Loucy (cell line): ENCODE results near the gene TDRD10.

Experiments used
- H2AFZ ChIP-seq: fragments of 200-600 bp; sonication (generic); 2 replicates; pipeline ENCODE4 v1.6.0; 2016; ENCODE audit warnings: antibody characterized with exemption, mild to moderate bottlenecking, low read length, moderate library complexity
- H3F3A ChIP-seq: fragments of 200-600 bp; 2 replicates; pipeline ENCODE4 v1.6.0; 2016; ENCODE audit warnings: antibody characterized with exemption, low read depth, mild to moderate bottlenecking
- H3K27me3 ChIP-seq: fragments of 200-600 bp; sonication (generic); 2 replicates; pipeline ENCODE4 v1.6.1; 2014; ENCODE audit warnings: low read length, mild to moderate bottlenecking; ENCODE audit not compliant: insufficient read depth, poor library complexity, severe bottlenecking
- H3K36me3 ChIP-seq: fragments of 200-600 bp; sonication (generic); 2 replicates; pipeline ENCODE4 v1.6.1; 2016; ENCODE audit warnings: low read length; ENCODE audit not compliant: insufficient read depth
- H3K4me1 ChIP-seq: fragments of 200-600 bp; sonication (generic); 2 replicates; pipeline ENCODE4 v1.5.1; 2014; ENCODE audit warnings: low read length, mild to moderate bottlenecking; ENCODE audit not compliant: insufficient read depth, poor library complexity, severe bottlenecking
- H3K4me2 ChIP-seq: fragments of 200-600 bp; sonication (generic); 2 replicates; pipeline ENCODE4 v1.6.0; 2014; ENCODE audit warnings: antibody characterized with exemption, low read length, low read depth, mild to moderate bottlenecking; ENCODE audit not compliant: poor library complexity, severe bottlenecking
- H3K4me3 ChIP-seq: fragments of 200-600 bp; sonication (generic); 2 replicates; pipeline ENCODE4 v1.5.1; 2014; ENCODE audit warnings: low read length, mild to moderate bottlenecking, mixed read lengths; ENCODE audit not compliant: poor library complexity, severe bottlenecking
- H3K79me2 ChIP-seq: fragments of 200-600 bp; sonication (generic); 2 replicates; pipeline ENCODE4 v1.6.1; 2014; ENCODE audit warnings: low read length; ENCODE audit not compliant: insufficient read depth
- H3K9ac ChIP-seq: fragments of 200-600 bp; sonication (generic); 2 replicates; pipeline ENCODE4 v1.6.0; 2014; ENCODE audit warnings: mild to moderate bottlenecking, low read depth, low read length, moderate library complexity; ENCODE audit not compliant: poor library complexity, severe bottlenecking
- H3K9me2 ChIP-seq: fragments of 200-600 bp; sonication (generic); replicated peaks from 2 replicates; pipeline ENCODE4 v1.6.1; 2016; ENCODE audit warnings: low read depth, low read length, mixed read lengths
- H3K9me3 ChIP-seq: fragments of 200-600 bp; sonication (generic); 2 replicates; pipeline ENCODE4 v1.6.1; 2014; ENCODE audit warnings: mild to moderate bottlenecking, antibody characterized with exemption, low read length, low read depth; ENCODE audit not compliant: insufficient read depth
- H4K20me1 ChIP-seq: fragments of 200-600 bp; sonication (generic); 2 replicates; pipeline ENCODE4 v1.6.0; 2014; ENCODE audit warnings: antibody characterized with exemption, low read length, mild to moderate bottlenecking; ENCODE audit not compliant: insufficient read depth, poor library complexity, severe bottlenecking
- EZH2phosphoT487 ChIP-seq: fragments of 200-600 bp; IDR thresholded peaks from 2 replicates; pipeline ENCODE4 v1.6.1; 2018; ENCODE audit warnings: antibody characterized with exemption, mild to moderate bottlenecking, moderate library complexity, borderline replicate concordance
- TF ChIP-seq, protein P1 (sequence below): fragments of 200-600 bp; sonication (generic); conservative IDR thresholded peaks from 2 replicates; pipeline ENCODE4 v1.5.1; 2014; ENCODE audit warnings: mild to moderate bottlenecking, antibody characterized with exemption, low read length

Gene TDRD10

DNA sequence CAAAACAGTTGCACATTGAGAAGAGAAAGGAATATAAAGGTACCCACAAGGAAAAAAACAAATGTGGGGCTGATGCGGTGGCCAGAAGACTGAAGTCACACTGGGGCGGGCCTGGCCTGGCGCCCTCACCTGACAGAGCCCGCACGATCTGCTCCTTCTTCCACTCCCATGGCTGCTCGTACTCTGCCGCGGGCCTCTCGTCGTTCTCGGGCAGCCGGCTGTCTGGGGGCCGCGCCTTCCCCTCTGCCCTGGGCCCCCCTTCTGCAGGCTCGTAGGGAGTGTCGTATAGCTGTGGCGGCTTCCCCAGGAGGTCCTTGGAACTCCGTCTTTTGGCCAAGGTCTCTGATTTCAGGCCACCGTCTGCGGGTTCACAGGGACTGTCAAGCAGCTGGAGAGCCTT lies 13.1 kb upstream of the TDRD10 start:
- Histone ChIP-seq H3K4me1 (peaks cover 66% of the 10 kb centered on the region), H3K27me3 (no peaks in the 10 kb centered on the region), H3K9ac (no peak overlapping the region), H3K36me3 (no peaks in the 10 kb centered on the region), H4K20me1 (no peaks in the 10 kb centered on the region), H3K9me3 (no peaks in the 10 kb centered on the region), H3K4me2 (no peak overlapping the region), H3K4me3 (no peak overlapping the region), H2AFZ (no peak overlapping the region), H3K79me2 (no peaks in the 10 kb centered on the region), H3F3A (peaks cover 8% of the 10 kb centered on the region; the same call in 1 of the 2 replicates), H3K9me2 (no peaks in the 10 kb centered on the region)
- no peak for TF ChIP-seq EZH2phosphoT487
- TF ChIP-seq, protein P1, sequence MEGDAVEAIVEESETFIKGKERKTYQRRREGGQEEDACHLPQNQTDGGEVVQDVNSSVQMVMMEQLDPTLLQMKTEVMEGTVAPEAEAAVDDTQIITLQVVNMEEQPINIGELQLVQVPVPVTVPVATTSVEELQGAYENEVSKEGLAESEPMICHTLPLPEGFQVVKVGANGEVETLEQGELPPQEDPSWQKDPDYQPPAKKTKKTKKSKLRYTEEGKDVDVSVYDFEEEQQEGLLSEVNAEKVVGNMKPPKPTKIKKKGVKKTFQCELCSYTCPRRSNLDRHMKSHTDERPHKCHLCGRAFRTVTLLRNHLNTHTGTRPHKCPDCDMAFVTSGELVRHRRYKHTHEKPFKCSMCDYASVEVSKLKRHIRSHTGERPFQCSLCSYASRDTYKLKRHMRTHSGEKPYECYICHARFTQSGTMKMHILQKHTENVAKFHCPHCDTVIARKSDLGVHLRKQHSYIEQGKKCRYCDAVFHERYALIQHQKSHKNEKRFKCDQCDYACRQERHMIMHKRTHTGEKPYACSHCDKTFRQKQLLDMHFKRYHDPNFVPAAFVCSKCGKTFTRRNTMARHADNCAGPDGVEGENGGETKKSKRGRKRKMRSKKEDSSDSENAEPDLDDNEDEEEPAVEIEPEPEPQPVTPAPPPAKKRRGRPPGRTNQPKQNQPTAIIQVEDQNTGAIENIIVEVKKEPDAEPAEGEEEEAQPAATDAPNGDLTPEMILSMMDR = no peak

GRCh38 chr1:154489695-154490274 lies 12.2 kb upstream of the TDRD10 start:
- Histone ChIP-seq H3K9me2 (no peaks in the 10 kb centered on the region), H4K20me1 (no peaks in the 10 kb centered on the region), H3K27me3 (no peaks in the 10 kb centered on the region), H3K9me3 (no peaks in the 10 kb centered on the region), H2AFZ (no peak overlapping the region), H3K4me3 (no peak overlapping the region), H3K4me2 (peak overlapping the region; percentile 7), H3K4me1 (peaks cover 68% of the 10 kb centered on the region), H3K79me2 (no peaks in the 10 kb centered on the region), H3K36me3 (no peaks in the 10 kb centered on the region), H3K9ac (no peak overlapping the region), H3F3A (peaks cover 8% of the 10 kb centered on the region; the same call in 1 of the 2 replicates)
- no peak for TF ChIP-seq EZH2phosphoT487
- TF ChIP-seq, protein P1 = no peak

DNA sequence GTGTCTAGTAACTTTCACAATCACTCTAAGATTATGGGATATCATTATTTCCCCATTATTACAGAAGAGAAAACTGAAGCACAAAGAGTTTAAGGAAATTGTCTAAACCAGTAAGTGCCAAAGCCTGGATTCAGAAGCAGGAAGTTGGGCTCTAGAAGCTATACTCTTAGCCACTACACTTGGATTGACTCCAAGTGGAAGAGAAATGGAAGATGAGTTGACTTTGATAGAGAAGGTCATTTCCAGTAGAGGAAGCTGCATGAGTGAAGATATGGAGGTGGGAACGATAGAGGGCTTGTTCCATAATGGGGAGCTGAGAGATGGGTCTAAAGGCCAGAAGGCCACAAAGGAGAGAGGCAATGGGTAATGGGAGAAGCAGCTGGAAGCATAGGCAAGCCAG lies 11.7 kb upstream of the TDRD10 start:
- no peak overlapping the region for H3K4me2 ChIP-seq
- no peaks in the 10 kb centered on the region for H3K27me3 ChIP-seq
- TF ChIP-seq EZH2phosphoT487 = no peak
- TF ChIP-seq, protein P1 = no peak
- H3K9ac ChIP-seq = no peak overlapping the region
- H3K9me2 ChIP-seq = no peaks in the 10 kb centered on the region
- no peak overlapping the region for H2AFZ ChIP-seq
- no peak overlapping the region for H3K4me3 ChIP-seq
- no peaks in the 10 kb centered on the region for H4K20me1 ChIP-seq
- H3K79me2 ChIP-seq = no peaks in the 10 kb centered on the region
- H3K36me3 ChIP-seq = no peaks in the 10 kb centered on the region
- no peaks in the 10 kb centered on the region for H3K9me3 ChIP-seq
- H3K4me1 ChIP-seq = peaks cover 68% of the 10 kb centered on the region
- peaks cover 8% of the 10 kb centered on the region; the same call in 1 of the 2 replicates for H3F3A ChIP-seq
